H9 (cell line): ENCODE results near the gene GABRB3. TPM values are rescaled to one million over a fixed set of nuclear protein-coding genes. Genes with fewer than 3 reads are reported as not detected.

Experiments used
- DNase-seq: peaks from one replicate; pipeline ENCODE4 v3.0.0-alpha.2; 2017
- H2AFZ ChIP-seq: one replicate; pipeline ENCODE4 v1.6.1; 2013; ENCODE audit warnings: mild to moderate bottlenecking, low read length, control low read depth, moderate library complexity
- H2AK5ac ChIP-seq: 2 replicates; pipeline ENCODE4 v1.6.1; 2013; ENCODE audit warnings: low read length, control low read depth, mixed read lengths; ENCODE audit not compliant: insufficient read length
- H2BK120ac ChIP-seq: one replicate; pipeline ENCODE4 v1.6.1; 2013; ENCODE audit warnings: low read depth, mild to moderate bottlenecking, low read length, control low read depth, inconsistent platforms; ENCODE audit not compliant: poor library complexity, severe bottlenecking
- H2BK12ac ChIP-seq: 2 replicates; pipeline ENCODE4 v1.6.1; 2013; ENCODE audit warnings: low read length, control low read depth, mixed read lengths, low read depth; ENCODE audit not compliant: insufficient read length
- H2BK15ac ChIP-seq: 2 replicates; pipeline ENCODE4 v1.6.1; 2013; ENCODE audit warnings: low read depth, low read length, control low read depth
- H2BK20ac ChIP-seq: one replicate; pipeline ENCODE4 v1.6.1; 2013; ENCODE audit warnings: low read depth, mild to moderate bottlenecking, low read length, control low read depth, inconsistent platforms; ENCODE audit not compliant: poor library complexity, severe bottlenecking
- H2BK5ac ChIP-seq: 2 replicates; pipeline ENCODE4 v1.6.1; 2013; ENCODE audit warnings: low read length, control low read depth, mixed read lengths; ENCODE audit not compliant: insufficient read length
- H3K14ac ChIP-seq: 2 replicates; pipeline ENCODE4 v1.6.1; 2013; ENCODE audit warnings: low read length, control low read depth; ENCODE audit not compliant: insufficient read depth
- H3K18ac ChIP-seq: 2 replicates; pipeline ENCODE4 v1.6.1; 2013; ENCODE audit warnings: low read depth, mild to moderate bottlenecking, mixed read lengths, low read length, control low read depth; ENCODE audit not compliant: insufficient read length
- H3K23ac ChIP-seq: 2 replicates; pipeline ENCODE4 v1.6.1; 2013; ENCODE audit warnings: low read length, control low read depth, mixed read lengths, low read depth; ENCODE audit not compliant: insufficient read length
- H3K23me2 ChIP-seq: 2 replicates; pipeline ENCODE4 v1.6.1; 2013; ENCODE audit warnings: low read depth, mild to moderate bottlenecking, mixed read lengths, low read length, control low read depth; ENCODE audit not compliant: insufficient read length, poor library complexity, severe bottlenecking
- H3K27ac ChIP-seq: 2 replicates; pipeline ENCODE4 v1.5.1; 2013; ENCODE audit warnings: low read length, control low read depth, mixed read lengths, low read depth; ENCODE audit not compliant: insufficient read length
- H3K27me3 ChIP-seq: 2 replicates; pipeline ENCODE4 v1.6.1; 2013; ENCODE audit warnings: low read length, control low read depth, inconsistent platforms; ENCODE audit not compliant: insufficient read depth
- H3K4ac ChIP-seq: 2 replicates; pipeline ENCODE4 v1.6.1; 2013; ENCODE audit warnings: low read depth, mild to moderate bottlenecking, control low read depth, inconsistent platforms, low read length, moderate library complexity
- H3K4me1 ChIP-seq: 2 replicates; pipeline ENCODE4 v1.6.1; 2013; ENCODE audit warnings: low read length, control low read depth, inconsistent platforms; ENCODE audit not compliant: insufficient read depth
- H3K4me2 ChIP-seq: 2 replicates; pipeline ENCODE4 v1.6.1; 2013; ENCODE audit warnings: low read length, control low read depth, mixed read lengths; ENCODE audit not compliant: insufficient read length, insufficient read depth
- H3K56ac ChIP-seq: 2 replicates; pipeline ENCODE4 v1.6.1; 2013; ENCODE audit warnings: low read depth, mild to moderate bottlenecking, mixed read lengths, low read length, control low read depth; ENCODE audit not compliant: insufficient read length
- H3K79me1 ChIP-seq: 2 replicates; pipeline ENCODE4 v1.6.1; 2013; ENCODE audit warnings: low read depth, mild to moderate bottlenecking, moderate library complexity, low read length, control low read depth, inconsistent platforms; ENCODE audit not compliant: insufficient read depth, poor library complexity, severe bottlenecking
- H3K79me2 ChIP-seq: 2 replicates; pipeline ENCODE4 v1.6.1; 2013; ENCODE audit warnings: low read length, control low read depth, inconsistent platforms; ENCODE audit not compliant: insufficient read depth
- H3K9ac ChIP-seq: 2 replicates; pipeline ENCODE4 v1.6.1; 2013; ENCODE audit warnings: low read length, control low read depth, mixed read lengths; ENCODE audit not compliant: insufficient read length; ENCODE audit errors: extremely low read depth
- H3K9me3 ChIP-seq: one replicate; pipeline ENCODE4 v1.6.1; 2013; ENCODE audit warnings: low read depth, low read length, inconsistent platforms; ENCODE audit not compliant: control insufficient read depth
- H3T11ph ChIP-seq: one replicate; pipeline ENCODE4 v1.6.1; 2013; ENCODE audit warnings: mild to moderate bottlenecking, low read length, control low read depth, inconsistent platforms
- H4K20me1 ChIP-seq: one replicate; pipeline ENCODE4 v1.6.1; 2013; ENCODE audit not compliant: control insufficient read depth, insufficient read length, insufficient read depth
- H4K5ac ChIP-seq: 2 replicates; pipeline ENCODE4 v1.6.1; 2013; ENCODE audit warnings: low read depth, mild to moderate bottlenecking, mixed read lengths, low read length, control low read depth; ENCODE audit not compliant: insufficient read length
- H4K8ac ChIP-seq: replicated peaks from 2 replicates; pipeline ENCODE4 v1.6.1; 2013; ENCODE audit warnings: low read length, control low read depth, mixed read lengths, low read depth; ENCODE audit not compliant: insufficient read length
- H4K91ac ChIP-seq: 2 replicates; pipeline ENCODE4 v1.6.1; 2013; ENCODE audit warnings: low read depth, mild to moderate bottlenecking, moderate library complexity, mixed read lengths, low read length, control low read depth; ENCODE audit not compliant: insufficient read length
- H3K27ac Mint-ChIP-seq, 3 experiments: 2 replicates in 2 of 3; 3 replicates in 1 of 3; pipeline ENCODE4 v1.8.0; 2020 to 2021; ENCODE audit warnings: mixed read lengths in 3 of 3, mild to moderate bottlenecking in 1 of 3, moderate library complexity in 1 of 3
- H3K27me3 Mint-ChIP-seq: 2 replicates; pipeline ENCODE4 v1.8.0; 2021; ENCODE audit warnings: low read depth, mild to moderate bottlenecking, moderate library complexity, mixed read lengths
- H3K36me3 Mint-ChIP-seq, 3 experiments: 2 replicates in 2 of 3; 3 replicates in 1 of 3; pipeline ENCODE4 v1.8.0; 2020 to 2021; ENCODE audit warnings: low read depth in 3 of 3, mixed read lengths in 3 of 3; ENCODE audit not compliant: insufficient read depth in 1 of 3
- H3K4me1 Mint-ChIP-seq, 2 experiments: 2 replicates each; pipeline ENCODE4 v1.8.0; 2020; ENCODE audit warnings: mixed read lengths in 2 of 2
- H3K4me3 Mint-ChIP-seq, 2 experiments: 2 replicates in 1 of 2; 3 replicates in 1 of 2; pipeline ENCODE4 v1.8.0; 2020 to 2021; ENCODE audit warnings: mild to moderate bottlenecking in 2 of 2, mixed read lengths in 2 of 2, moderate library complexity in 1 of 2
- H3K9me3 Mint-ChIP-seq, 2 experiments: 2 replicates in 1 of 2; 3 replicates in 1 of 2; pipeline ENCODE4 v1.8.0; 2020; ENCODE audit warnings: mild to moderate bottlenecking in 2 of 2, mixed read lengths in 2 of 2, moderate library complexity in 1 of 2
- CTCF ChIP-seq: fragments of 200-600 bp; sonication (generic); conservative IDR thresholded peaks from 3 replicates; pipeline ENCODE4 v1.8.0; 2021; ENCODE audit warnings: antibody characterized with exemption, mild to moderate bottlenecking
- WGBS: extraction: QIAGEN DNeasy Blood & Tissue Kit; methylation state at CpG from one replicate; pipeline ENCODE4 v1.1.7; 2013; ENCODE audit warnings: missing lambda C conversion rate, low lambda C conversion rate, mixed read lengths; ENCODE audit not compliant: insufficient read length; ENCODE audit errors: extremely low coverage; 5-methylcytosine and 5-hydroxymethylcytosine counted together
- total RNA-seq: library from RNA; stranded (reverse); gene quantifications from 2 replicates; pipeline ENCODE4 v1.2.1, GENCODE V29; 2021

GABRB3 gene
- total RNA-seq, 1 experiment from 2014 or later = 98.2 TPM

GRCh38 chr15:26628879-26629529 lies 143.9 kb downstream of the GABRB3 start:
- Histone ChIP-seq H4K91ac (no peak overlapping the region), H3K18ac (no peak overlapping the region), H2BK15ac (no peak overlapping the region), H3K9me3 (no peaks in the 10 kb centered on the region), H2AFZ (no peak overlapping the region), H3K23ac (no peak overlapping the region), H2BK20ac (no peak overlapping the region), H4K5ac (no peak overlapping the region), H2BK5ac (no peak overlapping the region), H4K8ac (no peak overlapping the region), H2BK120ac (no peak overlapping the region), H3K56ac (no peak overlapping the region), H3K14ac (no peak overlapping the region), H2BK12ac (no peak overlapping the region), H3K4me1 (peaks cover 4% of the 10 kb centered on the region), H3K9ac (no peak overlapping the region), H2AK5ac (no peak overlapping the region), H3K23me2 (no peaks in the 10 kb centered on the region), H3K4ac (no peak overlapping the region), H3K27me3 (no peaks in the 10 kb centered on the region), H3T11ph (no peak overlapping the region), H4K20me1 (no peaks in the 10 kb centered on the region), H3K27ac (no peak overlapping the region), H3K79me2 (no peaks in the 10 kb centered on the region; the same call in 1 of the 2 replicates), H3K79me1 (no peaks in the 10 kb centered on the region), H3K4me2 (no peak overlapping the region)
- Mint-ChIP-seq H3K9me3 (peaks cover 10 to 16% of the 10 kb centered on the region in 2 experiments), H3K4me3 (peak overlapping the region in 1 of 2 experiments; percentile 39; a peak in 1 of 5 replicates), H3K27me3 (no peaks in the 10 kb centered on the region), H3K4me1 (peaks cover 47 to 57% of the 10 kb centered on the region in 2 experiments), H3K27ac (peak overlapping the region in 1 of 3 experiments; percentile 42; a peak in 1 of 7 replicates), H3K36me3 (peaks cover 14 to 24% (median 21%) of the 10 kb centered on the region in 3 experiments)
- TF ChIP-seq CTCF = no peak
- no CpG with 5 or more reads among the region's 41 CpGs for WGBS
- DNase-seq = peak; percentile 95
